AG08395 (cell line): ENCODE data around the gene PLS1.
A peak's percentile ranks its signal among the peaks of the same experiment; 100 is the strongest.
"Not testable (repeated sequence)": the region's sequence is repeated elsewhere in the genome, so short reads cannot be mapped to it uniquely, and the experiment has no call there.

Source experiments
- DNase-seq: peaks from one replicate; pipeline ENCODE4 v3.0.0; 2012; ENCODE audit warnings: mixed read lengths, low spot score

The PLS1 gene, protein sequence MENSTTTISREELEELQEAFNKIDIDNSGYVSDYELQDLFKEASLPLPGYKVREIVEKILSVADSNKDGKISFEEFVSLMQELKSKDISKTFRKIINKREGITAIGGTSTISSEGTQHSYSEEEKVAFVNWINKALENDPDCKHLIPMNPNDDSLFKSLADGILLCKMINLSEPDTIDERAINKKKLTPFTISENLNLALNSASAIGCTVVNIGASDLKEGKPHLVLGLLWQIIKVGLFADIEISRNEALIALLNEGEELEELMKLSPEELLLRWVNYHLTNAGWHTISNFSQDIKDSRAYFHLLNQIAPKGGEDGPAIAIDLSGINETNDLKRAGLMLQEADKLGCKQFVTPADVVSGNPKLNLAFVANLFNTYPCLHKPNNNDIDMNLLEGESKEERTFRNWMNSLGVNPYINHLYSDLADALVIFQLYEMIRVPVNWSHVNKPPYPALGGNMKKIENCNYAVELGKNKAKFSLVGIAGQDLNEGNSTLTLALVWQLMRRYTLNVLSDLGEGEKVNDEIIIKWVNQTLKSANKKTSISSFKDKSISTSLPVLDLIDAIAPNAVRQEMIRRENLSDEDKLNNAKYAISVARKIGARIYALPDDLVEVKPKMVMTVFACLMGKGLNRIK

GRCh38 chr3:142595951-142596725 is at the start of gene PLS1:
PLS1 (plus strand) TSS chr3:142596393; CDS start chr3:142664238, 67,845 bp downstream.
- DNase-seq = peak; percentile 97

GRCh38 chr3:142549986-142550385 is 46.2 kb upstream of the PLS1 start:
- DNase-seq = no peak

GRCh38 chr3:142552579-142552978 is 43.6 kb upstream of the PLS1 start:
- not testable (repeated sequence) for DNase-seq

- DNase-seq = no peak
These were observed 42.5 kb upstream of the PLS1 start for GRCh38 chr3:142553741-142554140.

DNA sequence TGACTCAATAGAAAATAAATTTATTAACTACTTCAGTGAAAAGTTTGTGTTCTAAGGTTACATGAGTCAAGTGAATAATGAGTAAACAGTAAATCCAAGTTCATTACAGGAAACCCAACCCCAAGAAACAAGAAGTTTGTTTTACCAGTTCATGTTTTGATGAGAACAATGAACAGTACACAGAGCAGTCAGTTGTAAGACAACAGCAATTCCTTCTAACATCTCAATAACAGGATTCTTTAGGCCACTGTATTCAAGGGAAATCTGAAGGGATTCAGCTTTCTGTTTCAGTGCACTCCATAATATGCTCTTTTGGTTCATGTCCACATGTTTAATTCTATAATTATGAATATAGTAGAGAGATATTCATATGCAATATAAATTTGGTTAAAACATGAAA is 36.1 kb upstream of the PLS1 start:
- DNase-seq = no peak

- DNase-seq = no peak
These were observed 32.6 kb upstream of the PLS1 start for GRCh38 chr3:142563496-142563997.

GRCh38 chr3:142566096-142566495 is 30.1 kb upstream of the PLS1 start:
- DNase-seq = no peak

DNA sequence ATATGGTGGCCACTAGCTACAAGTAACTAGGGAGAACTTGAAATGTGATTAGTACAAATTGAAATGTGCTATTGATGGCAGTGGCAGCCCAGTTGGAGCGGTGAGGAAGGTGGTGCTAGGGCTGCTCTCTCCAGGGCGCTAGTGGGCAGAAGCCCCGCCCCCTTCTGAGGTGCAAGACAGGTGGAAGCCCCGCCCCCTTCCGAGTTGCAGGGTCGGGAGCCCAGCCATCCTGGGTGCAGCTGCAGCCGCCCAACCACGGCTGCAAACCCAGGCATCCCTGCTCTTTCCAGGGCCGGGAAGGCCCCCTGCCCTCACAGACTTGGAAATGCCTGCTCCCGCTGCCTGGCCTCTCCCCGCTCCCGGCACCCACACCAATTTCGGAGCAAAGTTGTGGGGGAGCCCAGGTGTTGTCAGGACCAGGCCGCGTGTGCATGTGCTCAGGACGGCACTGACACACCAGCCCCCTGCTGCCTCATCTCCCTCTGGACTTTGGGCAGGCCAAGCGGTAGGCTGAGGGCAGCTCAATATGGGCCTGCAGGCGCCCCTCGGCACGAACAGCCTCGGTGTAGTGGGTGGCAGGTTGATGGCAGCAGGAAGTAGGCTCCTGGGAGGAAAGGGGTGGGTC is 27.7 kb upstream of the PLS1 start:
- DNase-seq = no peak

- DNase-seq = not testable (repeated sequence)
These were observed 26.8 kb upstream of the PLS1 start for GRCh38 chr3:142569422-142569821.

GRCh38 chr3:142574223-142574622 is 22.0 kb upstream of the PLS1 start:
- not testable (repeated sequence) for DNase-seq

GRCh38 chr3:142574665-142575064 is 21.5 kb upstream of the PLS1 start:
- no peak for DNase-seq

- no peak for DNase-seq
These were observed 19.4 kb upstream of the PLS1 start for GRCh38 chr3:142576792-142577191.

DNA sequence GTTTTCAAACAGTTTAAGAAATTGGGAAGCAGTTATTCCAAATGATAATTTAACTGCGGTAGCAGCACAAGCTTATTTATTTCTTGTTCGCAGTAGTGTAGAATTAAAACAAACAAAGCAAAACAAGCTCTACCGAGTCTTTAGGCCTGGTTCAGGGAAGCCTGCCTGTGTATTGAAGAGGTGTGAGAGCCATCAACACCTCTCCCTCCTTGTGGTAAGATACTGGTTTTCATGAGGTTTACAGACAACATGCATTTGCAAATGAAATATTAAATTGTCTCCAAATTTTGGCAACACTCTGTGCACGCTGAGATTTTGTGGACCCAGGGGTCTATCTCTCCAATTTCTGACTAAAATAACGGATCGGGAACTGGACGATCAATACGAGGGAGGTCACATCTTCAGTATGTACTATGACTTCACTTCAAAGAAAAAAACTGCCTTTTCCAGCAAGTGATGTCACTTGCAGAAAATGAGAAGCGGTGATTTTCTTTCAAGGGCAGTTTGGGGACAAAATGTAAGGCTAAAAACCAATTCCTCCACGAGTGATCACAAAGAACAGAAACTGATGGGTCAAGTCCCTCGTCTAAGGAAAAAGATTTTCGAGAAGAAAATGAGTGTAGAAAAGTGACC is 18.4 kb upstream of the PLS1 start:
- peak; percentile 9 for DNase-seq

DNA sequence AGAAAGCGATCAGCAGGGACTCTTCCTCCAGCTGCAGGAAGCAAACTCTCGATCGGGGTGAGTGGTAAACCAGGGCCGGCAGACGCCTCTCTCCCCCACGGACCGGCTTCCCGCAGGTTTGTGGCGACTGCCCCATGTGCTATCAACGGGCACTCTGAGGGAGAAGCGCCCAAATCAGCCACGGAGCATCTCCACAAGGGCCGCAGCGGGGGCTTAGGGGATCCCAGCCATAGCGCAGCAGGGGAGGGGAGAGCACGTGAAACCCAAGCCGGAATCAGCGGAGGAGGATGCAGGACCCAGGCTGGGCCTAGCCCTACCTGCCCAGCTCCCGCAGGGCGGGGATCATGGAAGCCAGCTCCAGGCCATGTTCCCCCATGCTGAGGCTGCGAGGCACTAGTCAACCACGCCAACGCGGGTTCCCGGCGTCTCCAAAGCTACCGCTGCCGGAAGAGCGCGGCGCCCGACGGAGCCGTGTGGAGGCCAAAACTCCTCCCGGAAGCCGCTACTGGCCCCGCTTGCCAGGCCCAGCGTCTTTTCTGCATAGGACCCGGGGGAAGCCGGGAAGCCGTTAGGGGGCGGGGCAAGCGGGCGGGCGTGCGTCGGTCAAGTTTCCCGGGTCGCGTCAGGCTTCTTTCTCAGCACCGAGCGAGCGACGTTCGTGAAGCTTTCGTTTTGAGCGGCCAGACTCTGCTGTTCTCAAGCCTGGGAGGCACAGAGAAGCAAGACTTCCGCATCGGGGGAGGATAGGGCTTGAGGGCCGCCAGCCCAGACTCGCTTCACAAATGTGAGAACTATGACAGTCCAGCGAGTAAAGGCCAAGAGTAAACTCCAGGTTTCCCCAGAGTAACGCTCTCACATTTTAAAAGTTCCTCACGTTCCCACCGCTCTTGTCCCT is 17.6 kb upstream of the PLS1 start, which contains the start of gene ATR:
ATR (minus strand) TSS at position 405 of the 895 bp plus-strand sequence; CDS start at position 376, 29 bp downstream.
- DNase-seq = peak; percentile 96

DNA sequence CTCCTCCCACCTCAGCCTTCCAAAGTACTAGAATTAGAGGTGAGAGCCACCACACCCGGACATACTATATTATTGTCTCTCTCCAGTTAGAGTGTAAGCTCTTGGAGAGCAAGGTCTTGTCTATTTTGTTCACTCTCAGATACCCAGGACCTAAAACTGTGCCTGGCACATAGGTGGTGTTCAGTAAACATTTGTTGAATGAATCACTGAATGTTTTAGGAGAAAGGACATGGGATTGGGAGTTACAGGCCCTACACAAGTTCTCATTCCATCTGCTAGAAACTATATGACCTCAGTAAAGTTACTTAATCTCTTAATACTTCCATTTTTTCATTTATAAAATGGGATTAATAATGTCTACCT is 16.2 kb upstream of the PLS1 start:
- DNase-seq = no peak

DNA sequence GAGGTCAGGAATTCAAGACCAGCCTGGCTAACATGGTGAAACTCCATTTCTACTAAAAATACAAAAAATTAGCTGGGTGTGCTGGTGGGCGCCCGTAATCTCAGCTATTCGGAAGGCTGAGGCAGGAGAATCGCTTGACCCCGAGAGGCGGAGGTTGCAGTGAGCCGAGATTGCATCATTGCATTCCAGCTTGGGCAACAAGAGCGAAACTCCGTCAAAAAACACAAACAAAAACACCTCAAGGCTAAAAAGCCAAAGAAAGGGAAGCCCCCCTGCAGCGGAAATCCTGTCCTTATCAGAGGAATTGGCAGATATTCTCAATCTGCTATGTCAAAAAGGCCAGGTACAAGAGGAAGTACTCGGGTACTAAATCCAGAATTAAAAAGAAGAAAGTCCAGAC is 15.1 kb upstream of the PLS1 start:
- DNase-seq = not testable (repeated sequence)

DNA sequence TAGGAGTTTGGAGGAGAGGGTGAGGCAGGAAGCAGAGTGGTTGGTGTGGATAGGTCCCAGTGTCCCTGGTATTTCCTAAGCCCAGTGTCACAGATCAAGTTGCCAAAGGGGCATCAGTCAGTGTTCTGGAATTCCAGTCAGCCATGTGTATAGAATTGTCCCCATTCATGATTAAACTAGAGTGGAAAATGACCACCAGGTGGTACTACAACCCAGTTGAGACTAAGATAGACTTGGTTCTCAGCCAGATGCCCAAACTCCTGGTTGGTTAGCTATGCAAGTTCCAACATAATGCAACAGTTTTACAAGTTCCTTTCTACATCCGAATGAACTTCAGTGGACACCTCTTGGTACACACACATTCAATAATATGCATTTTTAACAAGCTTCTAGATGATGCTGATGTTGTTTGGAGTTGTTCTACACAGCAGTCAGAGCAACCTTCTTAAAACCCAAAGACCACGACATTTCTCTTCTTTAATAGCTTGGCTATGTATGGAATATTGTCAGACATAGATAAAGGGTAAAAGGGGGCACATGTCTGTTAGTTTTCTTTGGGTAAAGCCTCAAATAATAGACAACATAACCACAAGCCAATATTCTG is 9.3 kb upstream of the PLS1 start:
- DNase-seq = peak; percentile 80

DNA sequence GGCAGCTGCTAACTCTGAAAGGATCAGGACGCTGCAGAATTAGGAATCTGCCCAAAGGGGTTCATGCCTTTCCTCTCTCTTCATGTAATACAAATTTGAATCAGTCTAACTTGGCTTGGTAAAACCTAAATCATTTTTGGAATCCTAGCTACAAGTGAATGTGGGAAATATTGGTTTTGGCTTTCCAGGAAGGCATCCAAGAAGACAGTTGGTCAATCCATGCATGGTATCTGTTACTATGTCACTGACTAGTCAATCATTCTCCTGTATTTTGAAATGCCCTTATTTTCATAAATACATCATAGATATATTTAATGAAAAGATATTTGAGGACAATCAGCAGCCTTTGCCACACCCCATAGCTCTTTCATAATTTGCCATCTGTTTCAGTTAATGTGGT is 7.5 kb upstream of the PLS1 start:
- no peak for DNase-seq

- not testable (repeated sequence) for DNase-seq
These were observed 3.9 kb upstream of the PLS1 start for GRCh38 chr3:142592268-142592667.

- no peak for DNase-seq
These were observed 1.1 kb upstream of the PLS1 start for GRCh38 chr3:142595141-142595540.
